Spleen (tissue), 7 donors: Measurements from ENCODE around the gene CCDC91.

Experiments
- CTCF ChIP-seq, 11 experiments: fragments of 200-600 bp in 7 of 11; fragments of 450-650 bp in 4 of 11; sonication (generic) in 4 of 11; IDR thresholded peaks in 8 of 11; conservative IDR thresholded peaks in 3 of 11; 1 replicate in 7 of 11; 2 replicates in 4 of 11; pipeline versions ENCODE4 v1.4.0 to v1.8.0; 2016 to 2021; ENCODE audit warnings: antibody characterized with exemption in 11 of 11, inconsistent platforms in 4 of 11, mild to moderate bottlenecking in 1 of 11
- POLR2A ChIP-seq, 3 donors: fragments of 450-650 bp; IDR thresholded peaks; one replicate each; pipeline ENCODE4 v1.5.1; 2017; ENCODE audit warnings: antibody characterized with exemption in 3 of 3, mild to moderate bottlenecking in 1 of 3
- donor health status: DM: no; HTN: no; CAD: no; lungs with moderate emphysema.
- donor health status: DM: no; HTN: no; CAD: no.
- donor health status: DM: no; HTN: no; CAD: no.

GRCh38 chr12:28257411-28257810 lies 67.2 kb downstream of the CCDC91 start:
- no peak for TF ChIP-seq CTCF (IDR thresholded peaks at IDR 0.05 in 8 of 11, conservative IDR thresholded peaks at IDR 0.05 in 3 of 11)
- TF ChIP-seq POLR2A (IDR thresholded peaks at IDR 0.05), result no peak
